ENCODE measurements around the gene ZNF444.

Gene ZNF444

DNA sequence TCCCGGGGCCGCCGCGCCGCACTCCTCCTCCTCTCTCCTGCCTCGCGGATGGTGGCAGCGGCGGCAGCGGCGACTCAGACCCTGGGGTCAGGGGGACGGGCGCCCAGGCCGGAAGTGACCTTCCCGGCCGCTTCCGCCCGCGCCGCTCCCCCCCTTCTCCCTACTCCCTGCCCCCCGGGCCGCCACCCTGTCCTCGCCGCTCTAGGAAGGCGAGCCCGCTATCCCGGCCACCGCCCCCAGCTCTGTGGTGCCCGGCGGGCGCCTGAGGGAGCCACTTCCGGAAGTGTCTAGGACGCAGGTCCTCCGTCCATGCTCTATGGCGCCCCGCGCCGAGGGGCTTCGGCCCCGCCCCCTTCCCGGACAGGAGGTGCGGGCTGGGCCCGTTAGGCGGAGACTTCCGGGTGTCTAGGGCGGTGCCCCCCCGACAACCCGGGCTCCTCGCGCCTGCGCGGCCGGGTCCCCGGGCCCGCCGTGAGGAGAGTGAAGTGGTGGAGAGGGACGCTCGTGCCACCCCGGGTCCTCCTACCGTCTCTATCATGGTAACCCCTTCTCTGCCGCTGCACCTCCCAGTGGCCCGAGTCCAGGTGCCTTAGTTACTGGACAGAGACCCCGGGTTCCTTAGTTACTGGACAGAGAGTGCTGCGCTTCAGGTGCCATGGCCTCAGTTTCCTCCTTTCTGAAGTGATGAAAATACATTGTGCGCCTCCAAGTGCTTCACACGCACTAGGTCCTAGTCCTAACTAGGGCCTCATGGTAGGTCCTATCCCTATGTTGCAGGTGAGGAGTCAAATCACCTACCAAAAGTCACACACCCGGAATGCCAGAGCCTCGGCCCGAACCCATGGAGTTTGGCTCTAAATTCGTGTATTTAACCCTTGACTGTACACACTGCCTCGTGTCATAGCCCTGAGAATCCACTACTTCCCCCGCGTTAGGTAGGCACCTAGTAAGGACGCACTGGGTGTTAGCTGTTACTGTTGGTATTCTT lies 19.6 kb upstream of the ZNF444 start, which contains the start of gene ZNF787:
Gene ZNF787 (minus strand): TSS at position 116 of the 988 bp plus-strand sequence. CDS start 18,078 bp downstream, outside the sequence.
- peak; percentile 91 for DNase-seq (ENCODE audit: low read depth)

DNA sequence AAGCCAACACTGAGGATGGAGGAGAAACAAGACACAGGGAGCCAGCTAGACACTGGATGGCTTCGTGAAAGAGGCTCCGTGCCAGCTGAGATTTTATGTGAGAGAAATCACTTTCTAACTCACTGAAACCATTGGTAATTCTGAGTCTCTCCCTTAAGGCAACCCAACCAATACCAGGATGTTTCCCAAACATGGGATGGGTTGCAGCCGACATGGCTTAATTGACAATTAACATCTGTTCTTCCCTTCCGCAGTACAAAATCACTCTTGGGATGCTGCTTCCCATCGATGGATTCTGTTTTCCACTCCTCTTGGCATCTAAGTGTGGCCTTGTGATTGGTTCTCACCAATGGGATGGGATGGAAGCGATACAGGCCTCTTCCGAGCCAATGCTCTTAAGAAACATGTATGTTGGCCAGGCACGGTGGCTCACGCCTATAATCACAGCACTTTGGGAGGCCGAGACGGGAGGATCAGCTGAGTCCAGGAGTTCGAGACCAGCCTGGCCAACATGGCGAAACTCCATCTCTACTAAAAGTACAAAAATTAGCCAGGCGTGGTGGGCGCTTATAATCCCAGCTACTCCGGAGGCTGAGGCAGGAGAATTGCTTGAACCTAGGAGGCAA lies 17.7 kb upstream of the ZNF444 start:
- DNase-seq (ENCODE audit: low read depth) = no peak

GRCh38 chr19:56124578-56124977 lies 16.5 kb upstream of the ZNF444 start:
- DNase-seq (ENCODE audit: low read depth) = no peak

- no peak for DNase-seq (ENCODE audit: low read depth)
Measured at GRCh38 chr19:56125806-56126590, 15.1 kb upstream of the ZNF444 start.

DNA sequence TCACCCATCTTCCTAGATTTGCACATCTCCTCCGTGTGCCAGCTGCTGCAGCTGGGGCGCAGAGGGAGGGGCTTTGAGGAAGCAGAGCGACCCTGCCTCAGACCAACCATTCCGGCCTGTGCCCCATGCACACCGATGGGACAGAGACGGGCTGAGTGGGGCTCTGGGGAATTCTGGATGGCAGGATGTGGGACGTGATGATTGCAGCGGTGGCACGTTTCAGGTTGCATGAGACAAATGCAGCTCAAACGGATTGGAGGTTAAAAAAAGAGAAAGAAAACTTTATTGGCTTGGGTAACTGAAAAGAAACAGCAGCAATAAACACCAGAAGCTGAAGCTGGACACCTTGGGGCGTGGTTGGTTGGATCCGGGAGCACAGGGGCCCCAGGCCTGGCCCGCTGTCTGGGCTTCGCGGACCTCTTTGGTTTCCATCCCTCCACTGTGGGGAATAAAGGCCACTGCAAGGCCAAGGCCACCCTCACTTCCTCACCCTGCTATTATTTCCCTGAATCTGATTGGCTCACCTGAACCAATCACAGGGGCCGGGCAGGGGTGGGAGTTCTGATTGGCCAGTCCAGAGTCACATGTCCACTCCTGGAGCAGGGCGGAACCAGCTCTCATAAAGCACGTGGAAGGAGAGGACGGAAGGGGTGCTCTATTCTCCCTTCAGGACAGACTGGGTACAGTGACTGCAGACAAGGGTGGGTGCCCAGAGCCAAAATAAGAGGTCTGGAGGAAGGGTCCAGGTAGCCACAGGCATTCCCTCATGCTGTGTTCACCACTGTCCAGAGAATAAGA lies 13.9 kb upstream of the ZNF444 start:
- DNase-seq (ENCODE audit: low read depth) = no peak

- no peak for DNase-seq (ENCODE audit: low read depth)
Measured at GRCh38 chr19:56130006-56130405, 11.1 kb upstream of the ZNF444 start.

DNA sequence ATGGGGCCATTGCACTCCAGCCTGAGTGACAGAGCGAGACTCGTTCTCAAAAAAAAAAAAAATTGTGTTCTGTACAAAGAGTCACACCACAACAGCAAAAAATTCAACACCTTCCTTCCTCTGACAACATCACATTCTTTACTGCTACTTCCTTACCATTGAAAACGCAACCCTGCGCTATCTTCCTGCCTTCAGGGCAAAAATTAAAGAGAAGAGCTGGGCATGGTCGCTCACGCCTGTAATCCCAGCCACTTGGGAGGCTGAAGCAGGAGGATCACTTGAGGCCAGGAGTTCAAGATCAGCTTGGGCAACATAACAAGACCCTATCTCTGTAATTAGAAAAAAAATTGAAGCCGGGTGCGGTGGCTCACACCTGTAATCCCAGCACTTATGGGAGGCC lies 9.4 kb upstream of the ZNF444 start:
- no peak for DNase-seq (ENCODE audit: low read depth)

DNA sequence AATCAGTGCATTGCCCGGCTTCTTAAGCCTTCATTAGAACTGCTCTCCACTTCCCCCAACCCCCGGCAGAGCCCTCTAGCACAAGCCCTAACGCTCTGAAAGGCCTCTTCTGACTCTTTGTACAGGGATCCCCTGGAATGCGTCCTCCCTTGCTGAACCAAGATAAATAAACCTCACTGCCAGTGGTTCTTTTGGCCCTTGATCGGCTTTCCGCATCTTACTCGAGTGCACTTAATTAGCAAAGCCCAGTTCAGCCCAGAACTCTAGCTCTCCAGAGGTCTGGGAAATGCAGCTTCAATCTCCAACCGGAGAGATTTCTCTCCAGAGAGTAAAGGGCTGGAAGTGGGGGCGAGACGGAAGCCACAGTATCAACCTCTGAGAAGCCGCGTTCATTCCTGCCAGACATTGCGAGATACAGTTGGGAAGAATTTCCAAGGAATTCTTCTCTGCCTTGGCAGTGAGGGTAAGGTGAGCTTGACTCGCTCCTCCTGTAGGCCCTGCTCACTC lies 8.7 kb upstream of the ZNF444 start:
- no peak for DNase-seq (ENCODE audit: low read depth)

- no peak for DNase-seq (ENCODE audit: low read depth)
Measured at GRCh38 chr19:56133858-56134653, 7.0 kb upstream of the ZNF444 start.

GRCh38 chr19:56134654-56134921 lies 6.5 kb upstream of the ZNF444 start:
- DNase-seq (ENCODE audit: low read depth) = no peak

DNA sequence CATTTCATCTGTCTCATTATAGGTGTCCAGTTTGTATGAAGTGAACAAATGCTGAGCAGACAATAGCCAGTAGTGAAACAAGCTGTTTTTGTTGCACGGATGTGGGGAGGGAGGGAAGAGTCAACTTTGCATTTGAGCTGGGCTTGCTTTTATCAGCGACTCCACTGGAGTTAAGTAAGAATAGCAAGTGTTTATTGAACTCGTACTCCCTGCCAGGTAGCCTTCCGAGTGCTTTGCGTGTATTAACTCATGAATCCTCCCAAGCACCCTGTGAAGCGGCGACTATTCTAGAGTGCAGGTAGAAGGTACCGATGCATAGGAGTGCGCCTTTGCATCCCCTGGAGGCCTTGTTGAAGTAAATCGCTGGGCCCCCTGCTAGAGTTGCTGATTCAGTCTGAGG lies 4.7 kb upstream of the ZNF444 start:
- no peak for DNase-seq (ENCODE audit: low read depth)

- DNase-seq (ENCODE audit: low read depth) = no peak
Measured at GRCh38 chr19:56137405-56137804, 3.7 kb upstream of the ZNF444 start.

- no peak for DNase-seq (ENCODE audit: low read depth)
Measured at GRCh38 chr19:56138069-56138468, 3.0 kb upstream of the ZNF444 start.

- no peak for DNase-seq (ENCODE audit: low read depth)
Measured at GRCh38 chr19:56139847-56140582, 1.1 kb upstream of the ZNF444 start.

- DNase-seq (ENCODE audit: low read depth) = no peak
Measured at GRCh38 chr19:56141417-56141993, 418 bp downstream of the ZNF444 start.

DNA sequence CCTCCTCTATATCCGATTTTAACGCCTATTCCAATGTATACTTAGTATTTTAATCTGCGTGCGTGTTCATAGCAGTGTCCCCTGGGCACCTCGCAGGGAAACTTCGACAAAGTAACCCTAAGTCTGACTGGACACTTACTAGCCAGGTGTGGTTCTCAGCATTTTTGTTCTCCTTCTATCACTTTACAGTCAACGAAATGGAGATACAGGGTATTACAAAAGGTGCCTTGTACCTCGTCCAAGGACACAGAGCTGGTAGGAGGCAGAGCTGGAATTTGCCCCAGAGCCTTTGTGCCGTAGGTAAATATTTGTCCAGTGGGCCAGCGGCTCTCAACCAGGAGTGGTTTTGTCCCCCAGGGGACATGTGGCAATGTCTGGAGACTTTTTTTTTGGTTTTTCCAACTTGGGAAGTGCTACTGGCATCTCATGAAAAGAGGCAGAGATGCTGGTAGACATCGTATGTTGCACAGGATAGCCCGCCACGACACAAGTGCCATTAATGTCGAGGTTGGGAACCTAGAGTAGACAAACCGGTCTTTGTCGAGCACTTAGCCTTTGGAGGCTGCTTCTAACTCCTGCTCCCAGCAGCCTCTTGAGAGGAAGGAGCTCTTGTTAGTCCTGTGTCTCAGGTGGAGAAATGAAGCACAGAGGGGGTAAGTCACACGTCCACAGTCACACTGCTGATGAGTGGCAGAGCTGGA lies 1.1 kb downstream of the ZNF444 start:
- no peak for DNase-seq (ENCODE audit: low read depth)

DNA sequence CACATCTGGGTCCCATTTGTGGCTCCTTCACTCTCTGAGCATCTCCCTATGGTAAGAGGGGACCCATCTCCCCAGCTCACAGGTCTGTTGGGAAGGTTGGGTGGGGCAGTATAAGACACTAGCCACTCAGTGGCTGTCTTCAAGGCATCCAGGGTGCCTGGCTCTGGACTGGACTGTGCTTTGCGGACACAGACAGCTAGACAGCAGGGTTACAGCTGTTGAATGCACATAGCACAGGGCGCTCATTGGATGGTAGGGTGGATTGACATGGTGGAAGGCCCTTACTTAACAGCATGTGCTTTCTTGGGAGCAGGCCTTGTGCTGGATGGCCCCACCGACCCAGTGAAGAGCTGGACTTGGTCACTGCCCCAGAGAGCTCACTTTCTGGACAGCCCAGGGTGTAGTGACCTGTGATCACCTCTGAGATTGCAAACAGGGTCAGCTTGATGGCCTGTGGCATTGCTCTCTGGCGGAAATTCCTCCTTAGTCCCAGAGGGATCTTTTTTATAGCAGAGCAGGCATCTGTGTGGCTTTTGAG lies 1.9 kb downstream of the ZNF444 start:
- no peak for DNase-seq (ENCODE audit: low read depth)

- no peak for DNase-seq (ENCODE audit: low read depth)
Measured at GRCh38 chr19:56144376-56144775, 3.3 kb downstream of the ZNF444 start.

DNA sequence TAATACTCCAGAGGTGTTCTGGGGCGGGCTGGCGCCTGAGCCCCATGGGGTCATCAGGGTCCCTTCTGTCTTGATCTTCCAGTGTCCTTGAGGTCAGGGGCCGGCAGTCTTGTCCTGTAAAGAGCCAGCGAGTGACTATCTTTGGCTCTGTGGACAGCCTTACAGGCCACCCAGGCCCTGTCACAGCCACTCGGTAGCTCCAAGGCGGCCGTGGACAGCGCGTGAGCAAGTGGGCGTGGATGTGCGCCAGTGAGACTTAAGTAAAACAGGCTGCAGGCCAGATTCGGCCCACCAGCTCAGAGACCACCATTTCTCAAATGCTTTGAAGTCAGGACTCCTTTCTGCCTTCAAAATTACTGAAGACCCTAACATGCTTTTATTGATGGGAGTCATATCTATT lies 3.7 kb downstream of the ZNF444 start:
- DNase-seq (ENCODE audit: low read depth) = no peak

All from T-helper 22 cell (primary cell).